B cell (primary cell): ENCODE measurements around the gene EDN3. TPM values are rescaled to one million over a fixed set of nuclear protein-coding genes. Genes with fewer than 3 reads are reported as not detected.

ENCODE experiments used
- ATAC-seq: fragments of 200-7000 bp; cut with Tn5 transposase; one replicate; pipeline ENCODE4 v1.10.0; 2021; ENCODE audit warnings: low read depth, mild to moderate bottlenecking, moderate number of reproducible peaks, moderate library complexity
- CTCF ChIA-PET: fragments of 350-600 bp; sonication (Branson Sonifier 250); formaldehyde crosslinking; loops from one replicate; lab custom pipeline; 2021; ENCODE audit warnings: antibody characterized with exemption, inconsistent platforms; lab: Charles Lee
- POLR2A ChIA-PET: fragments of 350-600 bp; sonication (Branson Sonifier 250); formaldehyde crosslinking; loops from one replicate; lab custom pipeline; 2021; ENCODE audit warnings: antibody characterized with exemption; lab: Charles Lee
- DNase-seq: peaks from one replicate; pipeline ENCODE4 v3.0.0; 2013
- H2AFZ ChIP-seq: 2 replicates; pipeline ENCODE4 v1.6.1; 2012; ENCODE audit warnings: mild to moderate bottlenecking, low read depth, low read length; ENCODE audit not compliant: insufficient read depth, poor library complexity, severe bottlenecking
- H3K27ac ChIP-seq, 2 donors: 1 replicate in 1 of 2; 2 replicates in 1 of 2; pipeline ENCODE4 v1.5.1; 2012 to 2013; ENCODE audit warnings: low read length in 2 of 2, mild to moderate bottlenecking in 2 of 2, moderate library complexity in 1 of 2
- H3K27me3 ChIP-seq, 4 experiments: fragments of 200-600 bp in 1 of 4; sonication (generic) in 1 of 4; replicated peaks in 1 of 4; 1 replicate in 2 of 4; 2 replicates in 2 of 4; pipeline versions ENCODE4 v1.6.1 to v1.7.0; 2013 to 2016; ENCODE audit warnings: low read length in 3 of 4, mild to moderate bottlenecking in 2 of 4, mixed read lengths in 1 of 4, moderate library complexity in 1 of 4; ENCODE audit not compliant: insufficient read depth in 4 of 4, control insufficient read depth in 3 of 4; ENCODE audit errors: control extremely low read depth in 1 of 4
- H3K36me3 ChIP-seq, 2 experiments: replicated peaks in 1 of 2; 1 replicate in 1 of 2; 2 replicates in 1 of 2; pipeline versions ENCODE4 v1.6.1 to v1.7.1; 2013; ENCODE audit warnings: low read length in 1 of 2; ENCODE audit not compliant: insufficient read depth in 2 of 2, control insufficient read depth in 1 of 2; ENCODE audit errors: control extremely low read depth in 1 of 2, extremely low read depth in 1 of 2
- H3K4me1 ChIP-seq, 2 donors: fragments of 200-600 bp in 1 of 2; sonication (generic) in 1 of 2; 1 replicate in 1 of 2; 2 replicates in 1 of 2; pipeline versions ENCODE4 v1.5.1 to v1.6.1; 2013 to 2017; ENCODE audit warnings: low read length in 2 of 2; ENCODE audit not compliant: control insufficient read depth in 2 of 2, insufficient read depth in 2 of 2
- H3K4me2 ChIP-seq: replicated peaks from 2 replicates; pipeline ENCODE3; 2012; ENCODE audit warnings: mild to moderate bottlenecking, low read depth, low read length; ENCODE audit not compliant: poor library complexity, severe bottlenecking
- H3K4me3 ChIP-seq, 5 experiments: fragments of 200-600 bp in 1 of 5; sonication (generic) in 1 of 5; 1 replicate in 3 of 5; 2 replicates in 2 of 5; pipeline versions ENCODE4 v1.5.1 to v1.7.0; 2011 to 2016; ENCODE audit warnings: low read length in 4 of 5, mild to moderate bottlenecking in 4 of 5, low read depth in 2 of 5, control low read depth in 1 of 5, moderate library complexity in 1 of 5; ENCODE audit not compliant: insufficient read depth in 1 of 5; ENCODE audit errors: control extremely low read depth in 1 of 5, extremely low read depth in 1 of 5
- H3K79me2 ChIP-seq: fragments of 200-600 bp; sonication (generic); one replicate; pipeline ENCODE4 v1.6.0; 2016; ENCODE audit warnings: low read length; ENCODE audit not compliant: control insufficient read depth, insufficient read depth
- H3K9ac ChIP-seq: fragments of 200-600 bp; sonication (generic); 2 replicates; pipeline ENCODE4 v1.6.1; 2017; ENCODE audit warnings: mild to moderate bottlenecking, low read length, moderate library complexity
- H3K9me3 ChIP-seq, 3 donors: one replicate each; pipeline versions ENCODE4 v1.6.1 to v1.7.1; 2013; ENCODE audit warnings: low read length in 2 of 3; ENCODE audit not compliant: control insufficient read depth in 2 of 3, insufficient read depth in 1 of 3; ENCODE audit errors: control extremely low read depth in 1 of 3
- H4K20me1 ChIP-seq: 2 replicates; pipeline ENCODE4 v1.6.0; 2012; ENCODE audit warnings: mild to moderate bottlenecking, low read length; ENCODE audit not compliant: insufficient read depth, control insufficient read depth, poor library complexity, severe bottlenecking
- H3K27ac Mint-ChIP-seq: one replicate; pipeline ENCODE4 v1.8.0; 2021; ENCODE audit warnings: mixed read lengths
- H3K27me3 Mint-ChIP-seq: one replicate; pipeline ENCODE4 v1.8.0; 2021; ENCODE audit warnings: mixed read lengths
- H3K4me1 Mint-ChIP-seq: one replicate; pipeline ENCODE4 v1.8.0; 2021; ENCODE audit warnings: mixed read lengths
- H3K4me3 Mint-ChIP-seq: one replicate; pipeline ENCODE4 v1.8.0; 2021; ENCODE audit warnings: mixed read lengths
- H3K9me3 Mint-ChIP-seq: one replicate; pipeline ENCODE4 v1.8.0; 2022; ENCODE audit warnings: mixed read lengths; ENCODE audit not compliant: insufficient read depth
- CTCF ChIP-seq: fragments of 200-600 bp; IDR thresholded peaks from one replicate; pipeline ENCODE4 v1.8.0; 2022; ENCODE audit warnings: antibody characterized with exemption, mild to moderate bottlenecking
- EZH2 ChIP-seq: IDR thresholded peaks from 2 replicates; pipeline ENCODE4 v1.6.1; 2012; ENCODE audit warnings: borderline replicate concordance, low read depth, mild to moderate bottlenecking, moderate library complexity, low read length; ENCODE audit not compliant: insufficient read depth, poor library complexity, severe bottlenecking
- WGBS: methylation state at CpG from one replicate; pipeline ENCODE4 v1.1.5; 2013; ENCODE audit warnings: missing lambda C conversion rate; ENCODE audit not compliant: insufficient coverage; 5-methylcytosine and 5-hydroxymethylcytosine counted together
- intact Hi-C: fragments of 100-400 bp; cut with micrococcal nuclease; formaldehyde crosslinking; loops from one replicate; pipeline ENCODE4 v1.10.0; 2022
- polyA plus RNA-seq: library from polyadenylated mRNA; depleted of rRNA; stranded (reverse); fragments of >200 nt; gene quantifications from 2 replicates; pipeline ENCODE4 v1.2.3, GENCODE V29; 2012
- total RNA-seq, 2 donors: library from RNA; stranded (reverse); fragments of 120-200 nt in 1 of 2; gene quantifications; 1 replicate in 1 of 2; 2 replicates in 1 of 2; pipeline versions ENCODE4 v1.2.3 to v1.2.4, GENCODE V29; 2013 to 2022

Gene EDN3
- total and polyA plus RNA-seq, 2 donors (not counting 1 experiment from before 2014, with no cell fraction given) = 0.04 TPM; not detected in 1

DNA sequence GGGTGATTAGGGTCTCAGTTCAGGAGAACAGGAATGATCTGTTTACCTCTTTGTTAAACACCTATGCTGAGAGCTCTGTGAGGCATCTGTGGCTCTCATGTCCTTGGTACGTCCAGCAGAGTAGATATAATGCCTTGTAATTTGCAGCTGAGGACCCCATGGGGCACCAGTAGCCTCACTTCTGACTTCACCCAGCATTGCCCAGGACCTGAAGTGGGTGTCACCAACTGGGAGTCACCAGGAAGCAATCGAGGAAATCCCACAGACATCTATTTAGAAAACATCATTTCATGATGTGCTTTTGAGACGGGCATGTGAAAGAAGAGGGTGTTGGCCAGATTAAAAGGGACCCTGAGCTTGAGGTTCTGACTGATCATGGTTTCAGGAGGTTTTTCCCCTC lies 8.8 kb downstream of the EDN3 start:
- Histone ChIP-seq H3K4me3 (no peak overlapping the region), H3K9ac (no peak overlapping the region), H3K9me3 (peaks cover 0 to 3% (median 0%) of the 10 kb centered on the region in 3 donors), H3K27ac (no peak overlapping the region), H3K36me3 (no peaks in the 10 kb centered on the region), H2AFZ (no peak overlapping the region), H3K4me2 (no peak overlapping the region), H3K27me3 (peaks cover 0 to 2% (median 0%) of the 10 kb centered on the region in 4 experiments), H3K4me1 (no peaks in the 10 kb centered on the region), H3K79me2 (no peaks in the 10 kb centered on the region), H4K20me1 (no peaks in the 10 kb centered on the region)
- no peaks in the 10 kb centered on the region for H3K9me3 Mint-ChIP-seq
- no peak for TF ChIP-seq CTCF
- TF ChIP-seq EZH2 = no peak
- no peak overlapping the region for H3K27ac Mint-ChIP-seq
- no peak overlapping the region for H3K4me3 Mint-ChIP-seq
- ChIA-PET CTCF (no interaction called here), POLR2A (no interaction called here)
- DNase-seq (no peak), ATAC-seq (no peak)
- WGBS = 88% methylated on average over 1 of the region's 3 CpGs
- peaks cover 32% of the 10 kb centered on the region for H3K27me3 Mint-ChIP-seq
- intact Hi-C loops = no loop called here
- no peaks in the 10 kb centered on the region for H3K4me1 Mint-ChIP-seq

- ATAC-seq = no peak
Measured at GRCh38 chr20:59314997-59315396, 14.6 kb downstream of the EDN3 start.

More at GRCh38 chr20:59314997-59315396, 14.6 kb downstream of the EDN3 start:
- ChIA-PET CTCF (no interaction called here), POLR2A (no interaction called here)
- no peaks in the 10 kb centered on the region for H3K4me1 ChIP-seq
- H3K27ac Mint-ChIP-seq = no peak overlapping the region
- no peak for DNase-seq
- no peaks in the 10 kb centered on the region for H3K36me3 ChIP-seq
- no peaks in the 10 kb centered on the region for H3K4me1 Mint-ChIP-seq
- H3K9ac ChIP-seq = no peak overlapping the region
- H3K79me2 ChIP-seq = no peaks in the 10 kb centered on the region
- no peak overlapping the region for H3K27ac ChIP-seq
- no peak overlapping the region for H3K4me2 ChIP-seq
- H4K20me1 ChIP-seq = no peaks in the 10 kb centered on the region
- intact Hi-C loops = no loop called here
- no peak overlapping the region for H3K4me3 ChIP-seq
- no peak for TF ChIP-seq CTCF
- no peak for TF ChIP-seq EZH2
- WGBS = 90% methylated on average over 1 of the region's 2 CpGs
- no peak overlapping the region for H2AFZ ChIP-seq
- no peak overlapping the region for H3K4me3 Mint-ChIP-seq
- H3K9me3 Mint-ChIP-seq = no peaks in the 10 kb centered on the region
- peaks cover 0 to 2% (median 0%) of the 10 kb centered on the region in 4 experiments for H3K27me3 ChIP-seq
- H3K9me3 ChIP-seq = no peaks in the 10 kb centered on the region
- peaks cover 9% of the 10 kb centered on the region for H3K27me3 Mint-ChIP-seq
